ENCODE results near the gene EFNA4.

DNA sequence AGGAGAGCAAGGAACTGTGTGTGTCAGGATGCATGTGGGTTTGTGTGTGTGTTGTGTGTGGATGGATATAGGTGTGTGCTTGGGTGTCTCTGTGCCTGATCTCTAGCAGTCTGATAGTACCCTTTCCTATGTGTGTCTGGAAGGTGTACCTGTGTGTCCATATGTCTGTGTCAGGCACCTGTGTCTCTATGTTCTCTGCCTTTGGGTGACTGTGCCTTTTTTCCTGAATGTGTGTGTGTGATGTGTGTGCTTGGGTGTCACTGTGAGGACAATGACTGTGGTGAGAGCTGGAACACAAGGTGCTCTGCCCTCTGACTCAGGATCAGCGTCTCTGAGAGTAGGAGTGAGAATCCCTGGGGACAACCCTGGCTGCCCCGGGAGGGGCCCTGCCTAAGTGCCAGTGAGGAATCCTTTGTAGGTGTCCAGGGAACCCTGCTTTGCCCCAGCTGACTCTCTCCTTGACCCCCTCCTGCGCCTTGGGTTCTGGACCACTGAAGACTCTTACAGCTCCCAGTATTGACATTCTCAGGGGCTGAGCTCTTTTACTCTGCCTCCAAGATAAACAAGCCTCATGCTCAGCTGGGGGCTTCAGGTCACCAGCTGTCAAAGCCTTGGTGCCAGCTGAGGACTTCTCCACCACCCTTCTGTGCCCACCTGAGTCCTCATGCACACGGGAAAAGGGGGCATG lies 14.4 kb downstream of the EFNA4 start:
- TF ChIP-seq, protein P1, sequence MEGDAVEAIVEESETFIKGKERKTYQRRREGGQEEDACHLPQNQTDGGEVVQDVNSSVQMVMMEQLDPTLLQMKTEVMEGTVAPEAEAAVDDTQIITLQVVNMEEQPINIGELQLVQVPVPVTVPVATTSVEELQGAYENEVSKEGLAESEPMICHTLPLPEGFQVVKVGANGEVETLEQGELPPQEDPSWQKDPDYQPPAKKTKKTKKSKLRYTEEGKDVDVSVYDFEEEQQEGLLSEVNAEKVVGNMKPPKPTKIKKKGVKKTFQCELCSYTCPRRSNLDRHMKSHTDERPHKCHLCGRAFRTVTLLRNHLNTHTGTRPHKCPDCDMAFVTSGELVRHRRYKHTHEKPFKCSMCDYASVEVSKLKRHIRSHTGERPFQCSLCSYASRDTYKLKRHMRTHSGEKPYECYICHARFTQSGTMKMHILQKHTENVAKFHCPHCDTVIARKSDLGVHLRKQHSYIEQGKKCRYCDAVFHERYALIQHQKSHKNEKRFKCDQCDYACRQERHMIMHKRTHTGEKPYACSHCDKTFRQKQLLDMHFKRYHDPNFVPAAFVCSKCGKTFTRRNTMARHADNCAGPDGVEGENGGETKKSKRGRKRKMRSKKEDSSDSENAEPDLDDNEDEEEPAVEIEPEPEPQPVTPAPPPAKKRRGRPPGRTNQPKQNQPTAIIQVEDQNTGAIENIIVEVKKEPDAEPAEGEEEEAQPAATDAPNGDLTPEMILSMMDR (IDR thresholded peaks at IDR 0.05; ENCODE audit: insufficient read depth, low read depth, low read length), result no peak
- TF ChIP-seq EZH2 (IDR thresholded peaks at IDR 0.05; ENCODE audit: insufficient read depth, low read length), result no peak
